GM18519 (cell line): Measurements from ENCODE around the gene RFPL1.
"Not testable (repeated sequence)": the region's sequence is repeated elsewhere in the genome, so short reads cannot be mapped to it uniquely, and the experiment has no call there.

ENCODE experiments used
- ATAC-seq: cut with Tn5 transposase; IDR thresholded peaks from one replicate; pipeline ENCODE4 v1.9.1; 2021; ENCODE audit warnings: mild to moderate bottlenecking, moderate library complexity; ENCODE audit not compliant: unreplicated experiment, low FRiP score

The RFPL1 gene

DNA sequence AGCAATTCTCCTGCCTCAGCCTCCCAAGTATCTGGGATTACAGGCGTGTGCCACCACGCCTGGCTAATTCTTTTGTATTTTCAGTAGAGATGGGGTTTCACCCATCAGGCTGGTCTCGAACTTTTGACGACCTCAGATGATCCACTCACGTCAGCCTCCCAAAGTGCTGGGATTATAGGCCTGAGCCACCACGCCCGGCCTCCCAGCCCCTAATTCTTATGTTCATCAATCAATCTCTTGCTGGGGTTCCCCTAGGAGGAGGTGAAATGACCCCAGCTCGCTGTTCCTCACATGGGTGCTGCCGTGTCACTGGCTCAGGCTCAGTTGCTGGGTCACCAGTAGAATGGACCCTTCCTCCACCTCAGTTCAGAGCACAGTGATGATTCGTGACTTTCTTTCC, at the start of gene RFPL1:
Gene RFPL1, plus strand, starts transcription at position 301 of the 400 bp plus-strand sequence.
- not testable (repeated sequence) for ATAC-seq

DNA sequence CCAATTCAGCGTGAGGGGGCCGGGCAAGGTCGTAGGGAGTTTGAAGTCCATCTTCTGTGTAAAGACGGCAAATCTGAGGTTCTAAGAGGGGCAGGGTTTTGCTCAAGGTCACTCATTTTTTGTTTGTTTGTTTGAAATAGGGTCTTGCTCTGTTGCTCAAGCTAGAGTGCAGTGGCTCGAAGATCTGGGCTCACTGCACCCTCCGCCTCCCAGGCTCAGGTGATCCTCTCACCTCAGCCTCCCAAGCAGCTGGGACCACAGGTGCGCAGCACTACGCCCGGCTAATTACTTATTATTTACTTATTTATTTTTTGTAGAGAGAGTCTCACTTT, 49.7 kb upstream of the RFPL1 start:
- ATAC-seq = no peak

DNA sequence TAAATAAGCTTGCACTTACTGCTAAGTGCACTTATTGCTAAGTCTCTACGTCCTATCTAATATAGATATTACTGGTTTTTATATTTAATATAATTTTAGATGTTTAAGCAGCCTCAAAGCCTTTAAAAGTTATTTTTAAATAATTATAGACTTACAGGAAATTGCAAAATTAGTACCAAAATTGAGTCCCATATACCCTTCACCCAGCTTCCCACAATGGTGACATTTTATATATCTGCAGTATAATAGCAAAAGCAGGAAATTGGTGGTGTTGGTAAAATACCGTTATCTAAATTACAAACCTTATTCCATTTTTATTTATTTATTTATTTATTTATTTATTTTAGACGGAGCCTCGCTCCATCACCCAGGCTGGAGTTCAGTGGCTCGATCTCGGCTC, 48.1 kb upstream of the RFPL1 start:
- no peak for ATAC-seq

DNA sequence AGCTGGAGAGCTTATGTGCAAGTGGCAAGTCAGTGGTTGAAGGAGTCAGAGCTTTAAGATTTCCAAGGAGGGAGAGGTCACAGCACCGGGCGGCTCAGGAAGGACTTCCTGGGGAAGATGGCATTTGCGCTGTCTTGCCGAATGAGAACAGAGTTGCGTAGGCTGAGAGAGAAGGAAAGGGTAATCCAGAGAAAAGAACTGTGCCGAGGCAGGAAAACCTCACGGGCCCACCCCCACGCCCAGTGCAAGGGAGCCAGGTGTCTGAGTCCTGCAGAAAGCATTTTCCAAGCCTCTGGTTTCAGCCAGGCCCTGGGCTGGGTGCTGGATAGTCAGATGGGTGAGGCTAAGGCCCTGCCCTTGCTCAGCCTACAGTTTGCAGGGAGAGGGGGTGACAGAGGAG, 46.8 kb upstream of the RFPL1 start:
- ATAC-seq = no peak

DNA sequence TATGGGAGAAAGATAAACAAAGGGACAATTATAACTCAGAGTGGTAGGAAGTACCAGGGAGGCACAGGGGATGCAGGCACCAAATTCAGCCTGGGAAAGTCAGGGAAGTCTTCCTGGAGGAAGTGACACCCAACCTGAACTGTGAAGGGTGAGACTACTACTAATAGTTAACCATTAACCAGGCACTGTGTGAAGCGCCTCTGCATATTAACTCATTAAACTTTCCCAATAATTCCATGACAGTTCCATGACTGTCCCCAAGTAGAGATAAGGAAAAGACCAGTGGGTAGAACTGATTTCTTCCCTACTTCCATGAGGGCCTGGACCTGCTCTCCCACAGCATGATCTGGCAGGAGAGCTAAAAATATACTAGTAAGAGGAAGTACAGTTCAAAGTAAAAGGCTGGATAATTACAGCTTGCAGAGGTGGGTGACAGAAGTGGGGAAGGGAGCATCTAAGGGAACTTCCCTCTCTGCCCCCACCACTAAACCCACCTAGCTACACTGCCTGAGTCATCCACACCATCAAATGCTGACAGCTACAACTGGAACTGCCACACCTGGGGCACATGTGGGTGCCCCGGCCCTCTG, 45.3 kb upstream of the RFPL1 start:
- ATAC-seq = no peak

DNA sequence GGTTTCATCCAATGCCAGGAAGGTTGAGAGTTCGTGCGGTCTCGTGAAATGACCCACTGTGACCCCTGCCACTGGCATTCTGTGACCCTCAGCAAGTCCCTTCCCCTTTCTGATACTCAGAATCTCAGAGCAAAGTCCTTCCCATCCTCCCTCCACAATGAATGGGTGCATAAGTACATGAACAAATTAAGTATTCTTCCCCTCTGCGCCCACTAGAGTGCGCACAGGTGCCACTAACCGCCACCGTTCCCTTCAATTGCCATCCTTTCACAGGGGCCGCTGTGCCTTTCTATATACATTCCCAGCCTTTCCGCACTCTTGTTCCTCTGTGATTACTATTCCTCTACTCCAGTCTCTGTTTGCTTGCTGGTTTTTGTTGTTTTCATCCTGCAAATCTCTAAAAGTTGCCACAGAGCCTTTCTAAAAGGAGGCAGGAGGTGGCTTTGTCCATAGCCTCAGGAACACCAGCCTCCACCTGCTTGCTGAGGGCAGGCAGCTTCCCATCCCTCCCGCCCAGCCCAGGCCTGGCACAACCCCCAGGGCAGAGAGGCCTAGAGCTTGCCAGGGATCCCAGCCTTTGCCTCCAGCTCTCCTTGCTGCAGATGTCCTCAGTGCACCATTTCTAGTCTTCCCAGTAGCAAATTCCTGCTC, 43.3 kb upstream of the RFPL1 start:
- no peak for ATAC-seq

DNA sequence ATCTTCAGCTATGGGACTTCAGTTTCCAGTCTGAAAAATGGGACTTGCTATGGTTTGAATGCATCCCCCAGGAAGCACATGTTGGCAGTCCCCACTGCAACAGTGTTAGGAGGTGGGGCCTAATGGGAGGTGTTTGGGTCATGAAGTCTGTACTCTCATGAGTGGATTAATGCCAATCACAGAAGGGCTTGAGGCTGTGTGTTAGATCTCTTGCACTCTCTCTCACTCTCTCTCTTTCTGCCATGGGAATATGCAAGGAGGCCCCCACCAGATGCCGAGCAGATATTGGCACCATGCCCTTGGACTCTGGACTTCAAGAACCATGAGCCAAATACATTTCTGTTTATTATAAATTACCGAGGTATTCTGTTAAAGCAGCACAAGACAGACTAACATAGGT, 42.3 kb upstream of the RFPL1 start:
- no peak for ATAC-seq

DNA sequence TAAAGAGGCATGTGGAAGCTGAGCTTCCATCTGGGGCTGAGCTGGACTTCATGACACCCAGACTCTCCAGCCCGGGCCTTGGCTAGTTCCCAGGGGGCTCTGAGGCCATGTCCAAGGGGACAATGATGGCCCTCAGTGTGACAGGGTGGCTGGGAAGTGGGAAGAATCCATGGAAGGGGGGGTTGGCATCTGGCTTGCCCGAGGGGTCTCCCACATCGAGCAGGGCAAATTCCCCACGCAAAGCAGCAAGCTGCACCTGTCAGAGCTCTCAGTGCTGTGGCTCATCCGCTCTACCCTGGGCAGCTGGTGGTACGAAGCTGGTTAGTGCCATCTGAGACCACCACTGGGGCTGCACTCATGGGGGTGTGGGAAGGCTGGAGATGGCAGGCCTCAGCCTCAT, 40.6 kb upstream of the RFPL1 start:
- ATAC-seq = no peak

DNA sequence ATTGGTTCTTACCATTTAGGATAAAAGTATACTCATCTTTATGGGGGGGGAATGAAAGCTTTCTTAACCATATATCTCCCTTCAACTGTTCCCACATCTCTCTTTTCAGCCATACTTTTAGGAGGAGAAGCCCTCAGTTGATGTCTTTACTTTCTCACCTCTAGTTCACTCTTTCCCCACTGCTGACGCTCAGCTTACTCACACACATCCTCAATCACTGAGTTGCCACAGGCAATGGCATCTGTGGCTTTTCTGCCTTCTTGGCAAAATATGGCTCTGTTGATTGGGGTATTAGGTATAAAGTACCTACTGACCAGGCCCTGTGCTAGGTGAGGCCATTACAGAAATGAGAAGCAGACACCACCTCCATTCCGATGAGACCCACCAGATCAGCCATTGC, 37.8 kb upstream of the RFPL1 start:
- ATAC-seq = no peak

DNA sequence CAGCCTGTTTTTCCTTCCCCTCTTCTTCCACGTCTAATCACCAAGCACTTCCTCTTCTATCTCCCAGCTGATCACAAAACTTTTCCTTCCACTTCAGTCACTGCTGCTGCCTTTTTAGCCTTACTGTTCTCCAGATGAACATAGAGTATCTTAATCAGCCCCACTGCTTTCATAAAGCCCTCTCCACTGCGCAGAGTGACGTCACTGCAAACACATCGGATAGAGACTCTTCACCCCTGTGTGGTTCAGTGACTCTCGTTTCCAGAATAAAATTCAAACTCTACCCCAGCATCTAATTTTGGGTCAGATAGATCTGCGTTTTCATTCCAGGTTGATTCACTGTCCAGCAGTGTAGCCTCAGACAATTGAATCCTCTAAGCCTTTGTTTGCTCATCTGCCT, 36.8 kb upstream of the RFPL1 start:
- not testable (repeated sequence) for ATAC-seq

DNA sequence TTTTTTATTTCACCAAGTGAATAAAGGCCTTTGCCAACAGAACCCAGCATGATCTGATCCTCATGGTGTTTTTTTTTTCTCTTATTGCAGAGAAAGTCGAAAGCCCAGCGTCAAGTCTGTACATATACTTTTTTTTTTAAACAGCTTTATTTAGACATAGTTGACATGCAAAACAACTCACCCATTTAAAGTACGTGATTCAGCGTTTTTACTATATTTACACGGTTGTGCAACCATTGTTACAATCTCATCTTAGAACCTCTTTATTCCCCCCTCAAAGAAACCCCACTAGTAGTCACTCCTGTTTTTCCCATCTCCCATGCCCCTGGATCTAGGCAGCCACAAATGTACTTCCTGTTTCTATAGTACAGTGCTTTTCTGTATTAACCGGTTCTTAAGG, 29.4 kb upstream of the RFPL1 start:
- no peak for ATAC-seq

DNA sequence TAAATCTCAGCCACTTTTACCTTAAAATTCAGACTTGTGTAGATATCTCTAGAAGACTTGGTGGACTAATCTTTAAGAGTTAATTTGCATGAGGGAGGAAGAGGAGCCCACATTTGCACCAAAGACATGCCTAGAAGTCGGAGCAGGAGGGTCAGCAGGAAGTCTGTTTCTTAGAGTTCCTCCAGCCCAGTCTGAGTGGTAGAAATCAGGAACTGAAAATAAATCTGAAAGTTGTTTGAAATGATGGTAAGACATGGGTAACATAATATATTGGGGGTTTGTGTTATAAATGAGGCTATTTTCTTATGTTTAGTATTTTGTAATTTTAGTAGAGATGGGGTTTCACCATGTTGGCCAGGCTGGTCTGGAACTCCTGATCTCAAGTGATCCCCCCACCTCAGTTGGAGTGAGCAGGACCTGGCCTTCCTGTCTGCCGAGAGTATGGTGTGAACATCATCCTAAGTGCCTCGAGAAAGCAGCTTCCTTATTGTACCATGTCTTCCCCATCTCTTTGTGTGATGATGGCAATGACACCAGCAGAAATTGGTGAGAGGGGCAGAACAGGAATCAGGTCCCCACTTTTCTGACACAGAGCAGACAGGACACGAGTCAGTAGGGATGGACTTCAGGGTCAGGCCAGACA, 26.7 kb upstream of the RFPL1 start:
- ATAC-seq = not testable (repeated sequence)

DNA sequence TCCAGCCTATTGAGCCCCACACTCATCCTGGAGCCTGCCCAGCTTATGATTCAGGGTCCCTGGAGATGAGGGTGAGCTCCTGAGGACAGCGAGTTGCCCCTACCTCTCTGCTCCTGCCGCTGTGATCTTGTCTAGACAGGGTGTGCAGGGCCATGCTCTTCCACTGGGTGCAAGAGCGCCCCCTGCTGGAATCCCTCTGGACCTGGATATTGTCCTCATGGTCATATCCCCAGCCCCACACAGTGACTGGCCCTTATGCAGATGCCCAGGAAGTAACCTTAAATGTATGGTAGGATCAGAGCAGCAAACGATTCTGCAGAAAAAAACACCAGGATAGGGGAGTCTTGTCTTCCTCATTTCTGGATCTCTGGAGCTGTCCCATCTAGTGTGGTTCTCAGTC, 25.6 kb upstream of the RFPL1 start:
- not testable (repeated sequence) for ATAC-seq

DNA sequence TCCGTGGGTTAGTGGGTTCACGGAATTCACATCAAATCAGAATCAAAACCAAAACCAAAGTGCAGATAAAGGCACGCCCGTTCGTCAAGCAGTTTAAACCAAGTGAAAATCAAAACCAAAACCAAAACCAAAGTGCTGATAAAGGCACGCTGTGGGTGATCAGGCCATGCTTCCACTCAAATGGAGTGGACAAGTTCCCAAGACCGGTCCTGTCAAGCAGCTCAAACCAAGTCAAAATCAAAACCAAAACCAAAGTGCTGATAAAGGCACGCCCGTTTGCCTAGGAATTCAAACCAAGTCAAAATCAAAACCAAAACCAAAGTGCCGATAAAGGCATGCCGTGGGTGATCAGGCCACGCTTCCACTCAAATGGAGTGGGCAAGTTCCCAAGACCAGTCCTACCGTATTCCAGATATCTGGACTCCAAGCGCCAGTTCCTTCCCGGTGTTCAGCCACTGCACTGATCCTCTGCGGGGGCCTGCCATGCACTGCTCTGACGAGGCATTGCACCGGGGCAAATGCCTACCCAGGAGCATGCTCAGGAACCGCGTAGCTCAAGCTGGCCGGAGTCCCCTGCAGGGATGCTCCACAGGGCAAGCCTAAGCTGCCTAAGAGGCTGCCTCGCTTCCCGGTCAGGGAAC, 23.3 kb upstream of the RFPL1 start:
- not testable (repeated sequence) for ATAC-seq

DNA sequence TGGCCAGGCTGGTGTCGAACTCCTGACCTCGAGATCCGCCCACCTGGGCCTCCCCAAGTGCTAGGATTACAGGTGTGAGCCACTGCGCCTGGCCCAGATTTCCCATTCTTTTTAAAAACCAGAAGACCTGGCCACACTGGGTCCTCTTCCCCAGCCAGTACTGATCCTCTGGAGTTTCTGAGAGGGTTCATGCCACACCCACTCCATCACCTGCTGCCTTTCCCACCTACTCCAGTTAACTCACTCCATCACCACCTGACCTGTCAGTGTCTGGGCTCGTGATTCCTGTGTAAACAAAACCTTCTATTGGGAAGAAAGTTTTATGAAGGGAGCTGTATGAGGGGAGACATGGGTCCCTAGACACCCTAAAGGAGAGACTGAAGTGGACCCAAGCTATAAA, 19.7 kb upstream of the RFPL1 start:
- ATAC-seq = not testable (repeated sequence)

DNA sequence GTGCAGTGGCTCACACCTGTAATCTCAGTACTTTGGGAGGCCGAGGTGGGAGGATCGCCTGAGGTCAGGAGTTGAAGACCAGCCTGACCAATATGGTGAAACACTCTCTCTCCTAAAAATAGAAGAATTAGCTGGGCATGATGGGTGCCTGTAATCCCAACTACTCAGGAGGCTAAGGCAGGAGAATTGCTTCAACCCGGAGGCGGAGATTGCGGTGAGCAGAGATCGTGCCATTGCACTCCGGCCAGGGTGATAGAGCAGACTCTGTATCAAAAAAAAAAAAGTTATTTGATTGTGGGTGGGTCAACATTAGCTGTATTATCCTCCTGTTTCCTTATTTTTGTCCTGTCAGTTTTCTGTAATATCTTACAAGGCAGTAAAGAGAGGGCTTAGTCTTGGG, 11.9 kb upstream of the RFPL1 start:
- ATAC-seq = no peak

DNA sequence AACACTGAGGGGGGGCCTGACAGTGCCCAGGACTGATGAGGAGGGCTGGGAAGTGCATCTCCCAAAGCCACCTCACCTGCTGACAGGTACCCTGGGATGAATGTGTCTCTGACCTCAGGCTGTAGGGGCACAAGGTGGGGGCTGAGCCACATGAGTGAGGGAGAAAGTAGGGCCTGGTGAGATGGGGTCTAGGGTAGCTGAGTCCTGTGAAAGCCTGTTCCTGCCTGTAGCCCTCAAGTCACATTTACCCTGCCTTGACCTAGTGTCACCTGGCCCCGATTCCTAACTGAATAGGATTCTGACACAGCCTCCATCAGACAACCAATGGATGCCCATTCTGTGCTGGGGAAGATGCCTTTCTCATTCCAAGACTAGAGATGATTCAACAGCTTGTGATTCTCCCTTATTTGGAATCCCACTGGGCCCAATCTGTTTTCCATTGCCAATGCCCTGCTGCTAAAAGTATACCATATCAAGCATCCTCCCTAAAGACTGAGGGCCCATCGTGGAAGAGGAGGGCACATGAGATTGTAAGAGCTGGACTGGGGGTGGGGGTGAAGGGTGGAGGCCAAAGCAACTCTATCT, 11.1 kb upstream of the RFPL1 start:
- no peak for ATAC-seq

DNA sequence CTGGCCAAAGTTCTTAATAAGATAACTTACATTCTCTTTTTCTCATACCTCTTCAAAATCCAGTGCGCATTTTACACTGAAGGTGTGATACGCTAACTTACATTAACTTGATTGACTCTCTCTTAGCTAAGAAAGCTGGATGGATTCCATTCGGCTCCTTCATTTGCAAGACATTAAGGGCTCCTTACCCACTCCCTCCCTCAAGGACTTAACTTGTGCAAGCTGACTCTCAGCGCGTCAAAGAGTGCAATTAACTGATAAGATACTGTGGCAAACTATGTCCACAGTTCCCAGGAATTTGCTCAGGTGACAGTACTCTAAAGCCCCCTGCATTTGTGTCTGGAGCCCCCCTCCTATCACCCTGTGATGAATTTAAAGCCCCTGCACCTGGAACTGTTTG, 6.4 kb upstream of the RFPL1 start:
- no peak for ATAC-seq

DNA sequence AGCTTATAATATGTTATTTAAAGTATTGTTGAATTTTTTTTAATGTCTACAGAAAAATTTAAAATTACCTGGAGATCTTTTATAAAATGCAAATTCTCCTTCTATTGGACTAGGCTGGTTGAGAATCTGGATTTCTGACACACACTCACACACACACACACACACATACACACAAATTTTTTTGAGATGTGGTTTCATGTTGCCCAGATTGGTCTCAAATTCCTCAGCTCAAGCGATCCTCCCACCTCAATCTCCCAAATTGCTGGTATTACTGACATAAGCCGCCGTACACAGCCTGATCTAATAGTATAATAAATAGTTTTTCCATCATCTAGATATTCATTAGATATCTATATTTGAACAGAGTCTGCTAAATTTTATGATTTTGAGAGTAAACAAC, 4.5 kb upstream of the RFPL1 start:
- no peak for ATAC-seq

DNA sequence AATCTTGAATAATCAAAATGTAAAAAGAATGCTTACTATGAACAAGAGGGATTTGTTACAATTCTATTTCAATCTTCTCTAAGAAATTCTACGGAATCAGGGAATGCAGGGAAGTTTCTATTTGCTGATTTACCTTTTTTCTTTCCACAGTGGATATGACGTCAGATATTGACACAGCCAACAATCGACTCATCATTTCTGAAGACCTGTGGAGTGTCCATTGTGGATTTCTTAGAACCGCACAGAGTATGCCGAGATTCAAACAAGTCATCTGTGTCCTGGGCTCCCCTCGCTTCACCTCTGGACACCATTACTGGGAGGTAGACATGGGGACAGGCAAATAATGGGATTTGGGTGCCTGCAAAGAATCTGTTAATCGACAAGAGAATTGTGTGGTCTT, 4.1 kb upstream of the RFPL1 start:
- no peak for ATAC-seq
